WERI-Rb-1 (cell line): ENCODE results near the gene TNRC18.
A peak's percentile ranks its signal among the peaks of the same experiment; 100 is the strongest.
"Not testable (repeated sequence)": the region's sequence is repeated elsewhere in the genome, so short reads cannot be mapped to it uniquely, and the experiment has no call there.

Experiments
- DNase-seq: peaks from one replicate; pipeline ENCODE4 v3.0.0-alpha.2; 2020
- H3K27ac ChIP-seq: fragments of 250-450 bp; sonication (Bioruptor Pico); 2 replicates; pipeline ENCODE4 v1.5.1; 2020; ENCODE audit warnings: mild to moderate bottlenecking, moderate library complexity
- H3K27me3 ChIP-seq: fragments of 250-450 bp; sonication (Bioruptor Pico); 2 replicates; pipeline ENCODE4 v1.5.1; 2021; ENCODE audit warnings: mild to moderate bottlenecking, low read depth, moderate library complexity; ENCODE audit not compliant: insufficient read depth, severe bottlenecking
- H3K36me3 ChIP-seq: fragments of 250-450 bp; sonication (Bioruptor Pico); 2 replicates; pipeline ENCODE4 v1.5.1; 2020; ENCODE audit warnings: mild to moderate bottlenecking, moderate library complexity
- H3K4me3 ChIP-seq: 2 replicates; pipeline ENCODE4 v1.5.1; 2011; ENCODE audit warnings: low read depth, mild to moderate bottlenecking, control low read depth, low read length
- H3K9me3 ChIP-seq: fragments of 250-450 bp; sonication (Bioruptor Pico); 2 replicates; pipeline ENCODE4 v1.5.1; 2021; ENCODE audit warnings: mild to moderate bottlenecking, moderate library complexity; ENCODE audit not compliant: severe bottlenecking
- TF ChIP-seq, protein P1 (sequence below): IDR thresholded peaks from 2 replicates; pipeline ENCODE4 v1.5.1; 2011; ENCODE audit warnings: low read depth, mild to moderate bottlenecking, control low read depth, inconsistent platforms, low read length

The TNRC18 gene

DNA sequence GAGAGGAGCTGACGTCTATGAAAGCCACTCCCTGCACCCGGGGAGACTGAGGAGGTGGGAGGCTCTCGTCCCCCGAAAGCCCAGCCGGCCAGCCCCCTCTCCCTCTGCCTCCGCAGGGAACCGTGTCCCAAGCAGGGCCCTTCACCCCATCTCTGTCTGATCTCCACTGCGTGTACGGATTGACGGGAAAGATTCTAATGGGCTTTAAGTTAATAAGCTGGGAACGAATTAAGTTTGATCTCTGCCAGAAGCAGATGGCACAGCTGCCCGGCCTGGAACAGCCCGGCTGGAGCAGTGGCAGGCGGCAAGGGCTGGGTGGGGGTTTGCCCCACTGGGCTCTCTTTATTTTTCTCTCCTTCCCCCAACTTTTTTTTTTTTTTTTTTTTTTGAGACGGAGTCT, 147.0 kb downstream of the TNRC18 start:
- Histone ChIP-seq H3K27me3 (no peaks in the 10 kb centered on the region), H3K4me3 (peak overlapping the region; percentile 24), H3K9me3 (no peaks in the 10 kb centered on the region), H3K36me3 (no peaks in the 10 kb centered on the region), H3K27ac (peak overlapping the region; percentile 36)
- TF ChIP-seq, protein P1, sequence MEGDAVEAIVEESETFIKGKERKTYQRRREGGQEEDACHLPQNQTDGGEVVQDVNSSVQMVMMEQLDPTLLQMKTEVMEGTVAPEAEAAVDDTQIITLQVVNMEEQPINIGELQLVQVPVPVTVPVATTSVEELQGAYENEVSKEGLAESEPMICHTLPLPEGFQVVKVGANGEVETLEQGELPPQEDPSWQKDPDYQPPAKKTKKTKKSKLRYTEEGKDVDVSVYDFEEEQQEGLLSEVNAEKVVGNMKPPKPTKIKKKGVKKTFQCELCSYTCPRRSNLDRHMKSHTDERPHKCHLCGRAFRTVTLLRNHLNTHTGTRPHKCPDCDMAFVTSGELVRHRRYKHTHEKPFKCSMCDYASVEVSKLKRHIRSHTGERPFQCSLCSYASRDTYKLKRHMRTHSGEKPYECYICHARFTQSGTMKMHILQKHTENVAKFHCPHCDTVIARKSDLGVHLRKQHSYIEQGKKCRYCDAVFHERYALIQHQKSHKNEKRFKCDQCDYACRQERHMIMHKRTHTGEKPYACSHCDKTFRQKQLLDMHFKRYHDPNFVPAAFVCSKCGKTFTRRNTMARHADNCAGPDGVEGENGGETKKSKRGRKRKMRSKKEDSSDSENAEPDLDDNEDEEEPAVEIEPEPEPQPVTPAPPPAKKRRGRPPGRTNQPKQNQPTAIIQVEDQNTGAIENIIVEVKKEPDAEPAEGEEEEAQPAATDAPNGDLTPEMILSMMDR, result no peak
- DNase-seq, result peak; percentile 76

- H3K27ac ChIP-seq, result peak overlapping the region; percentile 36
- H3K4me3 ChIP-seq, result peak overlapping the region; percentile 24
- not testable (repeated sequence) for H3K27me3 ChIP-seq, DNase-seq, H3K36me3 ChIP-seq, H3K9me3 ChIP-seq
Observed at GRCh38 chr7:5276123-5276522, 147.5 kb downstream of the TNRC18 start.

DNA sequence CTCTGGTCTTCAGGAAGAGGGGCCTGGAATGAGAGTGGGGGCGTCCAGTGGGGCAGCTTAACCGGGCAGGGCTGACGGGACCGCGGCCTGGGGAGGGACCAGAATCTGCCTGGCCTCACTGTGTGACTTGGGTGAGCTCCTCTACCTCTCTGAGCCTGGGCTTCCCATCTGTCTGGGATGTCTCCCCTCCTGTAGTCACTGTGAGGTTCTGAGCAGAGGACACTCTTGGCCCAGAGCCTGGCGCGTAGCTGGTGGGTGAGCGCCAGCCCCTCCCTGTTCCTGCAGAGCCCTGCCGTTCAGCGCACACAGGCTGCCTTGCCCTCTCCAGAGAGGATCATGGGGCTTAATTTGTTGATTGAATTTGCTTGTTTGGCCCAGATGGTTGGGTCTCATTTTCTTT, 148.1 kb downstream of the TNRC18 start:
- DNase-seq, H3K4me3 ChIP-seq, H3K9me3 ChIP-seq, H3K36me3 ChIP-seq, H3K27ac ChIP-seq, H3K27me3 ChIP-seq: not testable (repeated sequence)

- H3K27ac ChIP-seq, result not testable (repeated sequence)
Observed at GRCh38 chr7:5274985-5275431, 148.6 kb downstream of the TNRC18 start.

DNA sequence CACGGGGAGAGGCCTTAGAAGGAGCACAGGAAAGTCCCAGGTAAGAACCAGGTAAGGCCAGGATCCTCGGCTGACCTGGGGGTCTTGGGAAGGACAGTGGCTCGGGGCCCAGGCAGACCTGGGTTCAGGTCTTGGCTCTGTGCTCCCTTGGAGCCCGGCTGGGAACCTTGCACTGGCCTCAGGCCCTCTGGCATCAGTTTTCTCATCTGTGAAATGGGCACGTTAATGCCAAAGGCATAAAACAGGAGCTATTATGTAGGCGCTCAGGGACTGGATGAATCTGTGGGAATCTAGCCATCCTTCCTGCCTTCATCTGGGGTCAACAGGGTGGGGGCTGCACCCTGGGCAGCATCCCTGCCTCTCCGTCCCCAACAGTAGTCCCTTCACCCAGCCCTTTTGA, 149.2 kb downstream of the TNRC18 start:
- no peaks in the 10 kb centered on the region for H3K36me3 ChIP-seq
- TF ChIP-seq, protein P1, result no peak
- H3K27ac ChIP-seq, result no peak overlapping the region
- H3K4me3 ChIP-seq, result no peak overlapping the region
- no peaks in the 10 kb centered on the region for H3K27me3 ChIP-seq
- no peak for DNase-seq
- no peaks in the 10 kb centered on the region for H3K9me3 ChIP-seq

More at GRCh38 chr7:5274985-5275431, 148.6 kb downstream of the TNRC18 start:
- H3K36me3 ChIP-seq, DNase-seq, H3K27me3 ChIP-seq, H3K9me3 ChIP-seq, H3K4me3 ChIP-seq: not testable (repeated sequence)

DNA sequence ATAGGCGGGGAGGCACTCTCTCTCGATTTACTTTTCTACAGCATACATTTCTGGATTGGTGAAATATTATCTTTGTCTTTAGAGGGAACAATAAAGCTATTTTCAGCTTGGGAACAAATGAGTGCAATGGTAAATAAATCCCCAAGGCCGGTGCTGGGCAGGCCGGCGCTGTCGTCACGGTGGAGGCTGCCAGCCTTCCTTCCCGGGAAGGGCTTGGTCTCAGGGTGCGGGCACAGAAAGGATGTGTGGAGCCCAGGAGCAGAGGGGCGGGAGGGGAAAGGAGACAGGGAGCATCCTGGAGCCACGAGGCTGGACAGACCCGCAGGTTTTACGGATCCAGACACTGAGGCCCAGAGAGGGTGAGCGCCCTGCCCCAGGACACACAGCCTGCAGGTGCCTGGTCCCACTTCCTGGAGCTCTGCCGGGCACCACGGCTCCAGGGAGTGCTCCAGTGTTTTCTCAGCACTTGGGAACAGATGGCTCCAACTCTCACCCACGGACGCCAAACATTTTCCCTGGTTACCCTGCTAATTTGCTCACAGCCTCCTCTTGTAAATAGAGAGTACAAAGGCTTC, 149.7 kb downstream of the TNRC18 start:
- not testable (repeated sequence) for H3K9me3 ChIP-seq, H3K4me3 ChIP-seq, DNase-seq, H3K27me3 ChIP-seq, H3K36me3 ChIP-seq, H3K27ac ChIP-seq

GRCh38 chr7:5270788-5271187, 152.8 kb downstream of the TNRC18 start:
- Histone ChIP-seq H3K36me3 (no peaks in the 10 kb centered on the region), H3K27me3 (no peaks in the 10 kb centered on the region), H3K9me3 (no peaks in the 10 kb centered on the region), H3K27ac (no peak overlapping the region), H3K4me3 (no peak overlapping the region)
- TF ChIP-seq, protein P1, result no peak
- peak; percentile 83 for DNase-seq

DNA sequence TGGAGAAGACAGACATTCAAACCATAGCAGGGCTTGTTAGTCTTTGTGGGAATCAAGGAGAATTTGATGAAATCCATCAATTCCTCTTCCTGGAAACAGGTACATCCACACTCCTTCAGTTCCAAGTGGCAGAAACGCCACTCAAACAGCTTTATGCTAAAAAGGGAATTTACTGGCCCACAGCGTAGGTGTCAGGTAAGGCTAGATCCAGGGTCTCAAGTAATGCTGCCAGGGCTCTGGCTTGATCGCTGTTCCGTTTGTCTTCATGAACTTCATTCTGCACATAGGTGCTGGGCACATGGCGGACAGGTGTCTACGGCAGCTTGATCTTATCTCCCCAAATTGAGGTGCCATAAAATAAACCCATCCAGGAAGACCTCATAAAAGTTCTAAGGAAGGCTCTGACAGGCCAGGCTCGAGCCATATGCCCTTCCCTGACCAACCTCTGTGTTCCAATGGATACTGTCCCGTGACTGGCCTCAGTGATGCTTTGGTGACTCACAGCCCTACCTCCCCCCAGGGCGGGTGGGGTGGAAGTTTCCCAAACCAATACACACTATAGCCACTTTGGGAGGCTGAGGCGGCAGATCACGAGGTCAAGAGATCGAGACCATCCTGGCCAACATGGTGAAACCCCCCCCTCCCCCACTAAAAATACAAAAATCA, 153.5 kb downstream of the TNRC18 start:
- H3K9me3 ChIP-seq, H3K27ac ChIP-seq, H3K36me3 ChIP-seq, DNase-seq, H3K27me3 ChIP-seq, H3K4me3 ChIP-seq: not testable (repeated sequence)

DNA sequence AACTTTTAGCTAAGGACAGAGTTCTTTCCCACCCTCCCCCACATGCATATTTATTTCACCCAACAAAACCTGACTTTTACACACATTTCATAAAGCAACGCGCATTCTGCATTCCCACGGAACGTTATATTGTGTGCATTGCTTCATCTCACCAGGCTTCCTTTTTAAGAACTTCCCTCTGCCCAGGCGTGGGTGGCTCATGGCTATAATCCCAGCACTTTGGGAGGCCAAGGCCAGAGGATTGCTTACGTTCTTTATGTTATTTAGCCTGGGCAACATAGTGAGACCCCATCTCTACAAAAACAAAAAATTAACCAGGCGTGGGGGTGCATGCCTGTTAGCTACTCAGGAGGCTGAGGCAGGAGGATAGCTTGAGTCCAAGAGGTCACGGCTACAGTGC, 155.8 kb downstream of the TNRC18 start:
- not testable (repeated sequence) for H3K4me3 ChIP-seq, H3K27ac ChIP-seq, H3K27me3 ChIP-seq, DNase-seq, H3K36me3 ChIP-seq, H3K9me3 ChIP-seq
